ENCODE data around the gene SPACA9. TPM values are rescaled to one million over a fixed set of nuclear protein-coding genes. Genes with fewer than 3 reads are reported as not detected.

SPACA9 gene
- polyA plus RNA-seq, 3 donors, result 0.28 to 0.95 (median 0.57) TPM

DNA sequence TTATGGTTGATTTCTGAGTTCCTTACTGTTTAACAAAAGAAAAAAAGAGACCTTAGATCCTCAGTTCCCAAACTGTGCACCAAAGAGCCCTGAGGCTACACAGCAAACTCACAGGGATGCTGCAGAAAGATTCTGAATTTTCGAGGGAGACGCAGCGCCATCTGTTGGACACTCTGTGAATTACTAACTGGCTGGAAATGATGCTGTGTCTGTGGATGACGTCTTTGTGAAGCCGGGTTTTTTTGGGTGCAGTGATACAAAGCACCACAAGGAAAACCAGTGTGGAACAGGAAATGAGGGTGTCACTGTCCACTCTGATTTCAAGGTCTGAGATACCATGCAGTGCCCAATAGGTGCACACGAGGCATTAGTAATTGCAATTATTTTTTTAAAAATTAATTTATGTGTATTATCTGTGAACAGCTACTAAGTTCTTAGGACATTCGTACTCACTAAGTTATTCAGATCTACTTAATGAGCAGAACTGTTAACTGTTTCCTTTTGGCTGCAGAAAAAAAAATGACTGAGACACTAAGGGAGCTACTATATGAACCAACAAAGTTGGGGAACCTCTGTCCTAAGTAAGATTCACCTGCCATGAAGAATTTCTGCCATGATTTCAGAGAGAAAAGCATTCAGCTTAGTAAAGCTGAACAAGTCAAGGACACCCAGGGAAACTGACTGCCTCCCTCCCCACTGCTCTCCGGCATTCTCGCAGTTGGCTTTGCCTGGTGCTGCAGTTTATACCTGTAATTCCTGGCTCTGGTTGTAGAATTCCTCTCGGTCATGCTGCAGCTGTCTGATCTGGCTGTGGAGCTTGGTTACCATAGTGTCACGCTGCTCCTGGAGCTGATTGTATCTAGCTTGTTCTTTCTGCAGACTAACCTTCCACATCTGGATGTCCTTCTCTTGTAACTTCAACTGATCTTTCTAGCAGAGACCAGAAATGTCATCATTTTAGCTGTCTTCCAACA lies 23.4 kb downstream of the SPACA9 start:
- WGBS (ENCODE audit: insufficient coverage), result 42% methylated on average over 9 of the region's 11 CpGs
- intact Hi-C loops (cut with micrococcal nuclease), result no loop called here
- H3K27ac Mint-ChIP-seq, result peak overlapping the region in 4 of 7 donors; percentile 2 to 59 (median 31)
- peaks cover 67 to 94% of the 10 kb centered on the region in 2 donors for H3K36me3 ChIP-seq (replicated peaks in 1 of 2; ENCODE audit: control insufficient read depth in 1 of 2, insufficient read depth in 2 of 2, low read length in 2 of 2)
- H3K9me3 Mint-ChIP-seq, result no peaks in the 10 kb centered on the region
- DNase-seq, result peak; percentile 71 to 84 (median 75)
- TF ChIP-seq, protein P1, sequence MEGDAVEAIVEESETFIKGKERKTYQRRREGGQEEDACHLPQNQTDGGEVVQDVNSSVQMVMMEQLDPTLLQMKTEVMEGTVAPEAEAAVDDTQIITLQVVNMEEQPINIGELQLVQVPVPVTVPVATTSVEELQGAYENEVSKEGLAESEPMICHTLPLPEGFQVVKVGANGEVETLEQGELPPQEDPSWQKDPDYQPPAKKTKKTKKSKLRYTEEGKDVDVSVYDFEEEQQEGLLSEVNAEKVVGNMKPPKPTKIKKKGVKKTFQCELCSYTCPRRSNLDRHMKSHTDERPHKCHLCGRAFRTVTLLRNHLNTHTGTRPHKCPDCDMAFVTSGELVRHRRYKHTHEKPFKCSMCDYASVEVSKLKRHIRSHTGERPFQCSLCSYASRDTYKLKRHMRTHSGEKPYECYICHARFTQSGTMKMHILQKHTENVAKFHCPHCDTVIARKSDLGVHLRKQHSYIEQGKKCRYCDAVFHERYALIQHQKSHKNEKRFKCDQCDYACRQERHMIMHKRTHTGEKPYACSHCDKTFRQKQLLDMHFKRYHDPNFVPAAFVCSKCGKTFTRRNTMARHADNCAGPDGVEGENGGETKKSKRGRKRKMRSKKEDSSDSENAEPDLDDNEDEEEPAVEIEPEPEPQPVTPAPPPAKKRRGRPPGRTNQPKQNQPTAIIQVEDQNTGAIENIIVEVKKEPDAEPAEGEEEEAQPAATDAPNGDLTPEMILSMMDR (IDR thresholded peaks at IDR 0.05), result peak; percentile 89
- peaks cover 0 to 2% of the 10 kb centered on the region in 2 donors for H3K4me1 ChIP-seq (ENCODE audit: control insufficient read depth in 1 of 2, insufficient read depth in 2 of 2, low read length in 2 of 2)
- no peak overlapping the region for H3K4me2 ChIP-seq (replicated peaks; ENCODE audit: extremely low read depth, low read length, poor library complexity, severe bottlenecking)
- H4K20me1 ChIP-seq (ENCODE audit: insufficient read depth, low read length), result no peaks in the 10 kb centered on the region
- no peaks in the 10 kb centered on the region for H3K9me3 ChIP-seq (replicated peaks in 1 of 2; ENCODE audit: control insufficient read depth in 1 of 2, insufficient read depth in 1 of 2, low read length in 2 of 2)
- H3K4me1 Mint-ChIP-seq, result peaks cover 2% of the 10 kb centered on the region
- no peak overlapping the region for H3K27ac ChIP-seq (ENCODE audit: low read depth in 1 of 2, low read length in 2 of 2)
- peaks cover 0 to 3% (median 0%) of the 10 kb centered on the region in 3 donors for H3K27me3 Mint-ChIP-seq (ENCODE audit: low read depth in 3 of 3)
- H3K9ac ChIP-seq (ENCODE audit: insufficient read depth, low read length, poor library complexity, severe bottlenecking), result no peak overlapping the region
- peaks cover 84 to 88% of the 10 kb centered on the region in 2 donors for H3K36me3 Mint-ChIP-seq
- no peak overlapping the region for H2AFZ ChIP-seq (ENCODE audit: insufficient read depth, low read depth, low read length, poor library complexity, severe bottlenecking)
- H3K4me3 Mint-ChIP-seq, result no peak overlapping the region
- H3K4me3 ChIP-seq (replicated peaks in 1 of 3; ENCODE audit: low read depth in 2 of 3, low read length in 3 of 3), result no peak overlapping the region
- H3K27me3 ChIP-seq (ENCODE audit: control insufficient read depth in 2 of 2, insufficient read depth in 2 of 2, low read length in 2 of 2), result no peaks in the 10 kb centered on the region
- no peaks in the 10 kb centered on the region for H3K79me2 ChIP-seq (ENCODE audit: insufficient read depth, low read length)

DNA sequence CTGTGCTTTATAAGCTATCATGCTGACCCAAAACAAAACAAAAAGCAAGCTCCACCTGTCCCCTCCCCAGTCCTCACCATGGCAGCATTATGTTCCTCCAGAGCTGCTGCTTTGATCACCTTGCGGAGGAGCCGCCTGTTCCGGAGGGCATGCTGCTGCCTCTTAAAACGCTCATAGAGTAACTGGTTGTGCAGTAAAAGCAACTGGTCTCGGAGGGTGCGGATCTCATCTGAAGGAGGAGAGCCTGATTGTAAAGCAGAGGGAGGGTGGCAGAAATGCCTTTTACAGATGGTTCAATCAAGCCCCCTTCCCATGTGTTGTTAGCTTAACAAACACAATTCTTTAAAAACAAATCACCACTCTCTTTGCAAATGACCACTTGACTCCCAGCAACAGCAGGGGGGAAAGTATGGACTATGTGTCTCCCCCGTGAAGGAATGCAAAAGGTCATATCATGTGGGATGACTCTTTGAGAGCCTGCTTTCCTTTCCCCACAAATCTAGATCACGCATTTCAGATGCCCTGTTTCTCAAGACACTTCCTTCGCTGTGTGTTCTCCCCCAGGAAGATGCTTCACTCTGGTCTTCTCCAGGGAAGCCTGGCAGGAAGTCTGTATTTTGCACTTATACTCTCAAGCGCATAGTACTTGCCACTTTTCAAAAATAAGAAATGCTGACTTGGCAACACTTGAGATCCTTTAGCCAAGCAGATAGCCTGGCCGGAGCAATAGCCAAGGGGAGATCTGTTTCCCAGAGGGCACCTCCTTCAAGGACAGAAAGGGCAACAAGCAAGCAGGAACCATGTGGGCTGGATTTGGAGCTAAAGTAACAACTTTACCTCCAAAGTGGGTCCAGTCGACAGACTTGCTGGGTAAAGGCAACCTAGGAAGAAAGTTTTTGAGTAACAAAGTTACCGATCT lies 25.1 kb downstream of the SPACA9 start:
- no peak for DNase-seq
- H2AFZ ChIP-seq (ENCODE audit: insufficient read depth, low read depth, low read length, poor library complexity, severe bottlenecking), result no peak overlapping the region
- H3K79me2 ChIP-seq (ENCODE audit: insufficient read depth, low read length), result no peaks in the 10 kb centered on the region
- no peak overlapping the region for H3K9ac ChIP-seq (ENCODE audit: insufficient read depth, low read length, poor library complexity, severe bottlenecking)
- H3K36me3 Mint-ChIP-seq, result peaks cover 77 to 82% of the 10 kb centered on the region in 2 donors
- H3K4me3 ChIP-seq (replicated peaks in 1 of 3; ENCODE audit: low read depth in 2 of 3, low read length in 3 of 3), result no peak overlapping the region
- TF ChIP-seq, protein P1 (IDR thresholded peaks at IDR 0.05), result no peak
- no peaks in the 10 kb centered on the region for H3K4me1 ChIP-seq (ENCODE audit: control insufficient read depth in 1 of 2, insufficient read depth in 2 of 2, low read length in 2 of 2)
- no peak overlapping the region for H3K4me3 Mint-ChIP-seq
- no peaks in the 10 kb centered on the region for H3K9me3 ChIP-seq (replicated peaks in 1 of 2; ENCODE audit: control insufficient read depth in 1 of 2, insufficient read depth in 1 of 2, low read length in 2 of 2)
- H3K9me3 Mint-ChIP-seq, result peaks cover 0 to 2% (median 0%) of the 10 kb centered on the region in 7 donors
- peak overlapping the region in 1 of 7 donors; percentile 18 for H3K27ac Mint-ChIP-seq
- H3K36me3 ChIP-seq (replicated peaks in 1 of 2; ENCODE audit: control insufficient read depth in 1 of 2, insufficient read depth in 2 of 2, low read length in 2 of 2), result peaks cover 65 to 87% of the 10 kb centered on the region in 2 donors
- 100% methylated on average over 7 of the region's 13 CpGs for WGBS (ENCODE audit: insufficient coverage)
- peaks cover 0 to 3% (median 0%) of the 10 kb centered on the region in 3 donors for H3K27me3 Mint-ChIP-seq (ENCODE audit: low read depth in 3 of 3)
- H3K27ac ChIP-seq (ENCODE audit: low read depth in 1 of 2, low read length in 2 of 2), result no peak overlapping the region
- H3K4me2 ChIP-seq (replicated peaks; ENCODE audit: extremely low read depth, low read length, poor library complexity, severe bottlenecking), result no peak overlapping the region
- H3K27me3 ChIP-seq (ENCODE audit: control insufficient read depth in 2 of 2, insufficient read depth in 2 of 2, low read length in 2 of 2), result no peaks in the 10 kb centered on the region
- no peaks in the 10 kb centered on the region for H3K4me1 Mint-ChIP-seq
- H4K20me1 ChIP-seq (ENCODE audit: insufficient read depth, low read length), result no peaks in the 10 kb centered on the region
- intact Hi-C loops (cut with micrococcal nuclease), result no loop called here
